WTC11 (cell line): ENCODE data around the gene BCAR3.

Experiments used
- CBFB ChIP-seq: sonication (generic); formaldehyde crosslinking; IDR thresholded peaks from 2 replicates; pipeline ENCODE4 v1.8.1; 2022; ENCODE audit warnings: mild to moderate bottlenecking, low read depth, missing genetic modification reagents
- ETV6 ChIP-seq: sonication (generic); formaldehyde crosslinking; IDR thresholded peaks from 2 replicates; pipeline ENCODE4 v1.8.1; 2022; ENCODE audit warnings: mild to moderate bottlenecking, missing genetic modification reagents
- FOXP1 ChIP-seq: sonication (generic); formaldehyde crosslinking; IDR thresholded peaks from 2 replicates; pipeline ENCODE4 v1.8.0; 2022; ENCODE audit warnings: missing genetic modification reagents, mild to moderate bottlenecking, moderate library complexity, borderline replicate concordance
- JUN ChIP-seq: sonication (generic); formaldehyde crosslinking; IDR thresholded peaks from 2 replicates; pipeline ENCODE4 v1.8.0; 2023; ENCODE audit warnings: mild to moderate bottlenecking, missing genetic modification reagents
- NR1H2 ChIP-seq: sonication (generic); formaldehyde crosslinking; IDR thresholded peaks from 2 replicates; pipeline ENCODE4 v1.9.0; 2021; ENCODE audit warnings: mild to moderate bottlenecking, moderate library complexity, missing genetic modification reagents
- SMAD4 ChIP-seq: sonication (generic); formaldehyde crosslinking; IDR thresholded peaks from 2 replicates; pipeline ENCODE4 v1.8.0; 2022; ENCODE audit warnings: mild to moderate bottlenecking, missing genetic modification reagents
- ZNF219 ChIP-seq: sonication (generic); formaldehyde crosslinking; IDR thresholded peaks from 2 replicates; pipeline ENCODE4 v1.8.0; 2023; ENCODE audit warnings: missing genetic modification reagents, mild to moderate bottlenecking, borderline replicate concordance
- ZNF232 ChIP-seq: sonication (generic); formaldehyde crosslinking; IDR thresholded peaks from 2 replicates; pipeline ENCODE4 v1.8.0; 2022; ENCODE audit warnings: mild to moderate bottlenecking, missing genetic modification reagents
- ZNF416 ChIP-seq: fragments of 250-450 bp; sonication (Bioruptor Pico); IDR thresholded peaks from 2 replicates; pipeline ENCODE4 v1.9.0; 2021; ENCODE audit warnings: mild to moderate bottlenecking, inconsistent platforms
- TF ChIP-seq, protein P1 (sequence below): sonication (generic); formaldehyde crosslinking; IDR thresholded peaks from 2 replicates; pipeline ENCODE4 v1.8.0; 2022; ENCODE audit warnings: mild to moderate bottlenecking, missing genetic modification reagents
- TF ChIP-seq, protein P2 (sequence below): sonication (generic); formaldehyde crosslinking; IDR thresholded peaks from 2 replicates; pipeline ENCODE4 v1.8.0; 2023; ENCODE audit warnings: missing genetic modification reagents
- TF ChIP-seq, protein P3 (sequence below): fragments of 200-600 bp; IDR thresholded peaks from 2 replicates; pipeline ENCODE4 v1.8.0; 2022; ENCODE audit warnings: antibody characterized with exemption
- TF ChIP-seq, protein P4 (sequence below): sonication (generic); formaldehyde crosslinking; IDR thresholded peaks from 2 replicates; pipeline ENCODE4 v1.8.0; 2022; ENCODE audit warnings: mild to moderate bottlenecking, missing genetic modification reagents
- TF ChIP-seq, protein P5 (sequence below): sonication (generic); formaldehyde crosslinking; conservative IDR thresholded peaks from 2 replicates; pipeline ENCODE4 v1.8.1; 2022; ENCODE audit warnings: mild to moderate bottlenecking, missing genetic modification reagents

DNA sequence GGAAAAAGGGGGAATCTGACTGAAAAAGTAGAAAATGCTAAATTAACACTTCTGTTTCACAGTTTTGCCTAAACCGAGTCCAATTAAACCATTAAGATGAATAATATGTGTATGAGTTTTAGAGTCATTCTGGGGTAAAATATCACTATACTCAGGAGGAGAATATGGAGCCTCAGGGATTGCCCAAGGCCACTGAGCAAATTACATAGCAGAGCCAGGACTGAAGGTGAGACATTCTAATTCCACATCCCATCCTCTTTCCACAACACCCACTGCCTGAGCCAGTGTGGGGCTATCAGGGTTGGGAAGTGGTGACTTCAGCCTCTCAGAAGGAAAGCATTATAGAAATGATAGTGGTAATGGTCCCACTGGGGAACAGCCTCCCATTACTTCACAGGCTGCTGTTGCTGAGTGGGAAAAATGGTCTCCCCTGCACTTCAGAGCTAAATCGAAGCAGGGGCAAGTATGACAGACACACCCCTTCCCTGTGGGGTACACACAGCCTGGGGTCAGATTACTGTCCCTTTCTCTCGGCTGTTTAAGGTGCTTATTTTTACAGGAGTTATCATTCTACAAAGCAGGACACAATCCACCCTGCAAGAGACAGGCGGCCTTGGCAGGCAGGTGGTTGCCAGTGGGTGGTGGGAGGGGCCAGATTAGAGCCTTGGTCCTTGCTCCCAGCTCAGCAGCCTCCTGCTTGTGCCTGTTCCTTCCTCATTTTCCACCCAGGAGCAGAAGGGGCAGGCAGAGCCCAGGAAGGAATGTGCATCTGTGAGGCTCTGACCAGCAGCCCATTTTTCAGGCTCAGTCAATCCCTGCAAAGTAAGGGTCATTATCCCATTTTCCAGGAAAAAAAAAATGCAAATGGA is 9.5 kb upstream of the BCAR3 start:
- TF ChIP-seq, protein P1, sequence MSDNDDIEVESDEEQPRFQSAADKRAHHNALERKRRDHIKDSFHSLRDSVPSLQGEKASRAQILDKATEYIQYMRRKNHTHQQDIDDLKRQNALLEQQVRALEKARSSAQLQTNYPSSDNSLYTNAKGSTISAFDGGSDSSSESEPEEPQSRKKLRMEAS (CRISPR knock-in tag), result no peak
- TF ChIP-seq ETV6 (CRISPR knock-in tag) (no peak), CBFB (CRISPR knock-in tag) (no peak), FOXP1 (no peak), JUN (CRISPR knock-in tag) (no peak), SMAD4 (CRISPR knock-in tag) (no peak), ZNF232 (CRISPR knock-in tag) (no peak), NR1H2 (no peak), ZNF416 (no peak), ZNF219 (CRISPR knock-in tag) (no peak)
- TF ChIP-seq, protein P2, sequence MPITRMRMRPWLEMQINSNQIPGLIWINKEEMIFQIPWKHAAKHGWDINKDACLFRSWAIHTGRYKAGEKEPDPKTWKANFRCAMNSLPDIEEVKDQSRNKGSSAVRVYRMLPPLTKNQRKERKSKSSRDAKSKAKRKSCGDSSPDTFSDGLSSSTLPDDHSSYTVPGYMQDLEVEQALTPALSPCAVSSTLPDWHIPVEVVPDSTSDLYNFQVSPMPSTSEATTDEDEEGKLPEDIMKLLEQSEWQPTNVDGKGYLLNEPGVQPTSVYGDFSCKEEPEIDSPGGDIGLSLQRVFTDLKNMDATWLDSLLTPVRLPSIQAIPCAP (CRISPR knock-in tag), result no peak
- TF ChIP-seq, protein P3, sequence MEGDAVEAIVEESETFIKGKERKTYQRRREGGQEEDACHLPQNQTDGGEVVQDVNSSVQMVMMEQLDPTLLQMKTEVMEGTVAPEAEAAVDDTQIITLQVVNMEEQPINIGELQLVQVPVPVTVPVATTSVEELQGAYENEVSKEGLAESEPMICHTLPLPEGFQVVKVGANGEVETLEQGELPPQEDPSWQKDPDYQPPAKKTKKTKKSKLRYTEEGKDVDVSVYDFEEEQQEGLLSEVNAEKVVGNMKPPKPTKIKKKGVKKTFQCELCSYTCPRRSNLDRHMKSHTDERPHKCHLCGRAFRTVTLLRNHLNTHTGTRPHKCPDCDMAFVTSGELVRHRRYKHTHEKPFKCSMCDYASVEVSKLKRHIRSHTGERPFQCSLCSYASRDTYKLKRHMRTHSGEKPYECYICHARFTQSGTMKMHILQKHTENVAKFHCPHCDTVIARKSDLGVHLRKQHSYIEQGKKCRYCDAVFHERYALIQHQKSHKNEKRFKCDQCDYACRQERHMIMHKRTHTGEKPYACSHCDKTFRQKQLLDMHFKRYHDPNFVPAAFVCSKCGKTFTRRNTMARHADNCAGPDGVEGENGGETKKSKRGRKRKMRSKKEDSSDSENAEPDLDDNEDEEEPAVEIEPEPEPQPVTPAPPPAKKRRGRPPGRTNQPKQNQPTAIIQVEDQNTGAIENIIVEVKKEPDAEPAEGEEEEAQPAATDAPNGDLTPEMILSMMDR, result no peak
- TF ChIP-seq, protein P4, sequence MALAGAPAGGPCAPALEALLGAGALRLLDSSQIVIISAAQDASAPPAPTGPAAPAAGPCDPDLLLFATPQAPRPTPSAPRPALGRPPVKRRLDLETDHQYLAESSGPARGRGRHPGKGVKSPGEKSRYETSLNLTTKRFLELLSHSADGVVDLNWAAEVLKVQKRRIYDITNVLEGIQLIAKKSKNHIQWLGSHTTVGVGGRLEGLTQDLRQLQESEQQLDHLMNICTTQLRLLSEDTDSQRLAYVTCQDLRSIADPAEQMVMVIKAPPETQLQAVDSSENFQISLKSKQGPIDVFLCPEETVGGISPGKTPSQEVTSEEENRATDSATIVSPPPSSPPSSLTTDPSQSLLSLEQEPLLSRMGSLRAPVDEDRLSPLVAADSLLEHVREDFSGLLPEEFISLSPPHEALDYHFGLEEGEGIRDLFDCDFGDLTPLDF (CRISPR knock-in tag), result no peak
- TF ChIP-seq, protein P5, sequence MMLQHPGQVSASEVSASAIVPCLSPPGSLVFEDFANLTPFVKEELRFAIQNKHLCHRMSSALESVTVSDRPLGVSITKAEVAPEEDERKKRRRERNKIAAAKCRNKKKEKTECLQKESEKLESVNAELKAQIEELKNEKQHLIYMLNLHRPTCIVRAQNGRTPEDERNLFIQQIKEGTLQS (CRISPR knock-in tag), result no peak
